HG03095 (cell line): ENCODE measurements around the gene LSM10.

Experiments
- ATAC-seq: cut with Tn5 transposase; IDR thresholded peaks from one replicate; pipeline ENCODE4 v1.9.1; 2021; ENCODE audit warnings: moderate library complexity; ENCODE audit not compliant: unreplicated experiment

Gene LSM10

DNA sequence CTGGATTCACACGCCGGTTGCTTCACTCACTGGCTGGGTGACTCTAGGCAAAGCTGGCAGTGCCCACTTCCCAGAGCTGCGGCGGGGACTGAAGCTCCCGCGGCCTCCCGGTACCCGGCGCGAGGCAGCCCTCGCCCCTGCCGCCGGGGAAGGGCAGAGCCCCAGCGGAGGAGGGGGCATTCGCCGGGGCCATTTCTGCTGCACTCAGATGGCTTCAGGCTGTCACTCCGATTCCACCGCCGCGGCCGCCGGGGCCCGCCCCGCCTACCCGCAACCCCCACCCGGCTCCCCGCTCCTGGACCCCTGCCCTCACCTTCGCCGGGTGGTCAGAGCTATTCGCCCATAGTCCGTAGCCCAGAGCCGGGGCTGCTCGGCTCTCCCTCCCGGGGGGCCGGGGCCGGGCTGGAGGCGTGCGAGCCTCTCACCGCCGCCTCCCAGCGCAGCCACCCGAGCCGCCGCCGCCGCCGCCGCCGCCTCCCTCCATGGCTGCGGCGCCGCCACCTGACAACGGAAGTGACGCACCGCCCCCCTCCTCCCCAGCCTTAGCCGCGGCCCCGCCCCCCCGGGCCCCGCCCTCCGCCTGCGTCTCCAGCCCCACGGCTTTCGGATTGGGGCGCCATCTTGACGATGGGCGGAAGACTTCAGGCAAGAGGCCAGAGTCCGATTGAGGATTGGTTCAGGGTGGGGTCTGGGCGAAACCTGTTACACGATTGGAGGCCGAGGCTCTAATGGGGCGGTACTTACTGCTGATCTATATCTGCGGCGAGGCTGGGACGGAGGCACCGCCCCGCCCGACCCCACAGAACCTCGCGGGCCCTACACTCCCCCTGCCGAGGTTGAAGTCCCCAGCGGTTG, 12.1 kb downstream of the LSM10 start, which contains the start of gene STK40:
Gene STK40, minus strand, starts transcription at position 515 of the 855 bp plus-strand sequence. CDS start 24,592 bp downstream, outside the sequence.
- ATAC-seq = peak; percentile 81

DNA sequence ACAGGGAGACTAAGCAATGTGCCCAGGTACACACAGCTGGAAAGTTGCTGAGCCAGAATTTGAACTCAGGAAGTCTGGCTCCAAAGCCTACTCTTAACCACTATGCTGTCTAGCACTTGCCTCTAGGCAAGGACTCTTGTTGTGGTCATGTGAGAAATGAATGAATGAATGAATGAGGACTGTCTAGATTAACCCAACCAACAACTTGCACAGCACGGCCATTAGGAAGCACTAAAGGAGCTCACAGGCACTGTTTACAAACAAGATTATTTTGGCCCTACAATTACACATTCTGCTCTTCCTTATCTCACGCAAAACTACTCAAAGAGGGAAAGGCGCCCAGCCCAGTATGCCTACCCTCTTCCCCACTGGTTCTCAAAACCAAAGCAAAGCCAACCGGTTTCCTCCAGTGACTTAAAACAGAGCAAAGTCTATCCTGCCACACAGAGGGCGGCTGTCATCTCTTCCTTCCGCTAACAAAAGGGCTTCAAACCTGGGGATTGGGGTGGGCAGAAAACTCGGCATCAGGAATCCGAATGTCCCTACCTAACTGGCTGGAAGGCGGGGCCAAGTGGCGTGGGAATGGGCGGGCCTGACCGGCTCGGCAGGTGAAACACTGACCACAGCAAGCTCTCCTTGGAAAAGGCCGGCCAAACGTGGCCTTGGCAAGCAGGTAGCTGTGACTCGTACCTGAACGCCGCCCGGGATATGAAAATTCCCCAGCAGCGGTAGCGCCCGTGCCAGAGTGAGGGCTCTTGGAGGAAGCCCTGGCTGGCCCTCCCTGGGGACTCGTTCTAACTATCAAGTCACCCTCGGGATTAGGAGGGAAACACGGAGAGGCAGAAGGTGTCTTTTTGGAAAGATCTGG, 12.9 kb downstream of the LSM10 start:
- no peak for ATAC-seq

DNA sequence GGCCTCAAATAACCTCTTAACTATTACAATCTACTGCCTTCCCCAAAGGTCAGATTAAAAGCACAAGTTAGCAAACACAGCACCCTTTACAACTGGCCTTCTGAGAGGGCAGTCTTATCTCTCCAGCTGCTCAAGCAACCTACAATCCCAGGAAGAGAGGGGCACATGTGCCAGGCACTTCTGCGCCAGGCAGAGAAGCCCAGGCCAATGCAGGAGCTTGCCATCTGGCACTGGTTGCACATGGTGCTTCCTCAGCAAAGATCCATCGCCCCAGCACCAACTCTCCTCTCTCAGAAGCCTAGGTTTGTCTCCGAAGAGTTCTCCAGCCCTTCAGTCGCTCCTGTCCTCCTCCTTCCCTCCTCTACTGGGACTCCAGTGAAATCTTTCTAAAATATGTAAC, 14.5 kb downstream of the LSM10 start:
- ATAC-seq = no peak

DNA sequence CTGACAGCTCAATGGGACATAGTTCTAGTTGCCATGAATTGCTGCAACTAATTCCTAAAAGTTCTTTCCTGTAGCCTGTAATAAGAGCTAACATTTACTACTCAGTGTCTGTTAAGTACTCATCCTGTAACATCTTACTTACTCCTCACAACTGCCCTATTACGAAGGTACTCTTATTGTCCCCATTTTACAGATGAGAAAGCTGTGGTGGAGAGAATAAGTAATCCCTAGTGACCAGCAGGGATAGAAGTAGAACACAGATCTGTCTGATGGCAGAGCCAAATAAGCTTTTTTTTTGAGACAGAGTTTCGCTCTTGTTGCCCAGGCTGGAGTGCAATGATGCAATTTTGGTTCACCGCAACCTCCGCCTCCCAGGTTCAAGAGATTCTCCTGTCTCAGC, 15.0 kb downstream of the LSM10 start:
- ATAC-seq = no peak

DNA sequence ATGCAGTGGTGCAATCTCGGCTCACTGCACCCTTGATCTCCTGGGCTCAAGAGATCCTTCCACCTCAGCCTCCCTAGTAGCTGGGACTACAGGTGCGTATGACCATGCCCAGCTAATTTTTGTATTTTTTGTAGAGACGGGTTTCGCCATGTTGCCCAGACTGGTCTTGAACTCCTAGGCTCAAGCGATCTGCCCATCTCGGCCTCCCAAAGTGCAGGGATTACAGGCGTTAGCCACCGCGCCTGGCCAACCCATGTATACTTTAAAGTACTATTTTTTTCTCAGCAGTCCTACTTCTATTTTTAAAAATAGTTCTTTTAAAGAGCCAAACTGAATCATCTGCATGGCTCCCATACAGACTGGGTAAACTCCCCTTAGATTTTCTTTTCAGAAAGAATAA, 15.5 kb downstream of the LSM10 start:
- no peak for ATAC-seq

DNA sequence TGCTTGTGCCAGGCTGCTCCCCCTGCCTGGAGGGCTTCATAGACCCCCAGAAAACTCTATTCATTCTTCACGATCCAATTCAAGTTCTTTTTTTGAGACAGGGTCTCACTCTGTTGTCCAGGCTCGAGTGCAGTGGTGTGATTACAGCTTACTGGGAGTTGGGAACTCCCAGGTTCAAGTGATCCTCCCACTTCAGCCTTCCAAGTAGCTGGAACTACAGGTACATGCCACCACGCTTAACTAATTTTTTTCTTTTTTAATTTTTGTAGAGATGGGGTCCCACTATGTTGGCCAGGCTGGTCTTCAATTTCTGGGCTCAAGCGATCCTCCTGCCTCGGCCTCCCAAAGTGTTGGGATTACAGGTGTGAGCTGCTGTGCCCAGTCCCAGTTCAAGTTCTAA, 16.3 kb downstream of the LSM10 start:
- no peak for ATAC-seq

DNA sequence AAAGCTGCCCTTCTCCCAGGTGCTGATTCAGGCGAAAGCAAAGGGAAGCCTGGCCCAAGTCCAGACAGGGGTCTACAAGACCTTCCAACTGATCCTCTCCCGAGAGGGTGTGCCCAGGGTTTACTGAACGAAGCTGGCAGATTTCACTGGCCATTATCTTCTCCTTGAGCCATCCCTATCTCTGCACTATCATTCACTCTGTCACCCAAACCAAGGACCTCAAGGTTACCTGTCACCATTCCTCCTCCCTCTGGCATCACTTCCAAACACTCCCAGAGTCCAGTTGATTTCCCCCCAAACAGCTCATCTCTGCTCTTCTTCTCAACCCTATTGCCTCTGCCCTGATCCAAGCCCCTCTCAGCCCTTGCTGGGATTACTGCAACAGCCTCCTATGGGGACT, 16.9 kb downstream of the LSM10 start:
- ATAC-seq = no peak

DNA sequence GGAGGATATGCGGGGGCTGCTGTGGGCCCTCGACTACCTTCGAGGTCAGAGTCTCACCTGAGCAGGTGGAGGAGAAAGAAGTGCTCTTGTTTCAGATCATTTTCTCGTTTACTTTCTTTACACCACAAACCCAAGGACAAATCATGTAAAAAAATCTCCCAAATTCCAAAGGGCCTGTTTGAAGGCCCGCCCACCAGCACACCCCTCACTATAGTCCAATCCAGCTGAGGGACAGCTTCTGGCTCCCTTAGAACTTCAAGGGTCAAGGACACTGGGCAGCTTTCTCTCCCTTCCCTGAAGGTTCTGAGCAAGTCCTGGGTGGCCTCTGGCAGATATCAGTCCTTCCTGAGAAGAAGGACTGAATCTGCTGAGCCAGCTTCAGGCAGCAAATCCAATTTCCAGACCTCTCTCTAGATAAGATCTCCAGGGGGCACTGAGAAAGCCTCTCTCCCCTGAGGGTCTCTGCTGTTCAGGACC, 17.5 kb downstream of the LSM10 start:
- ATAC-seq = no peak

DNA sequence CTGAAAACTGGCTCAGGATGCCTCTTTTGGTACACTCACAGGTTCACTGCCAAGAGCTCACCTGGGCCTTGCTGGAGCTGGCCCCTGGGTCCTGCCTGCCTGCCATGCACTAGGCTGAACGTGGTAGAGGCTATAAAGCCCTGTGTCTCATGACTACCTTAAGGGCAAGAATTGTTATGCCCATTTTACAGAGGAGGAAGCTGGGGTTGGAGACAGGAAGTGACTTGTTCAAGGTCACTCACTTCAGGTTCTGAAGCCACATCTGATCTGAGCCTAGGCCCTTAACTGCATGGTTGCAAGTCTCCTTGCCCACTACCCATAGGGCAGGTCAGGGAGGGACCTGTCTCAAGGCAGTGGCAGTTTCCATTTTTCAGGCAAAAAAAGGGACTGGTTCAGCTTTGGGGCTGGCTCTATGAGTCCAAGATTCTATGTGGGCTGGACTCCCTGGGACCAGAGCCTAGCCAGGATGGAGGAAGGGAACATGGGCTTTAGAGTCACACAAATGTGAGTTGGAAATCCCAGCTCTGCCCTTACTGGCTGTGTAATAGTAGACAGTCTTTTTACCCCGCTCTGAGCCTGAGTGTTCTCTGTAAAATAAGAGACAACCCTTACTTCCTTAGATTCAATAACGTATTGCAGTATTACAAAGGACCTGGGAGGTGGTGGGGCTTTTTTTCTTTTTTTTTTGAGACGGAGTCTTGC, 19.8 kb downstream of the LSM10 start:
- ATAC-seq = no peak

DNA sequence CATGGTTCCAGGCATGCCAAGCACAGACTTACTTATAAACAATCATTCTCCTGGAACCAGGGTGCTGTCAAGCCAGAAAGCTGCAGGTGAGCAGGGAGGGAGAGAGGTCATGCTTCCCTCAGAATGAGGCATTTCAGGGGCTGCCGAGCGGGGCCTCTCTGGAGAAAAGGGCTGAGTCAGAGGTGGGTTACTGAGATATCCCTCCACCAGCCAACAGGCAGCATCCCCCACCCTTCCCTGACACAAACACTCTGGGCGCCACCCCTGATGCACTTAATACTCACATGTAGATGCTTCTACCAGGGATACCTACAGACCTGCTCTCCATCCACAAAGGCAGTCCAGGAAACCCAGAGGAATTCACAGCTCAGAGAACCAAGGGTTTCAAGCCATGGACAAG, 25.1 kb downstream of the LSM10 start:
- no peak for ATAC-seq

DNA sequence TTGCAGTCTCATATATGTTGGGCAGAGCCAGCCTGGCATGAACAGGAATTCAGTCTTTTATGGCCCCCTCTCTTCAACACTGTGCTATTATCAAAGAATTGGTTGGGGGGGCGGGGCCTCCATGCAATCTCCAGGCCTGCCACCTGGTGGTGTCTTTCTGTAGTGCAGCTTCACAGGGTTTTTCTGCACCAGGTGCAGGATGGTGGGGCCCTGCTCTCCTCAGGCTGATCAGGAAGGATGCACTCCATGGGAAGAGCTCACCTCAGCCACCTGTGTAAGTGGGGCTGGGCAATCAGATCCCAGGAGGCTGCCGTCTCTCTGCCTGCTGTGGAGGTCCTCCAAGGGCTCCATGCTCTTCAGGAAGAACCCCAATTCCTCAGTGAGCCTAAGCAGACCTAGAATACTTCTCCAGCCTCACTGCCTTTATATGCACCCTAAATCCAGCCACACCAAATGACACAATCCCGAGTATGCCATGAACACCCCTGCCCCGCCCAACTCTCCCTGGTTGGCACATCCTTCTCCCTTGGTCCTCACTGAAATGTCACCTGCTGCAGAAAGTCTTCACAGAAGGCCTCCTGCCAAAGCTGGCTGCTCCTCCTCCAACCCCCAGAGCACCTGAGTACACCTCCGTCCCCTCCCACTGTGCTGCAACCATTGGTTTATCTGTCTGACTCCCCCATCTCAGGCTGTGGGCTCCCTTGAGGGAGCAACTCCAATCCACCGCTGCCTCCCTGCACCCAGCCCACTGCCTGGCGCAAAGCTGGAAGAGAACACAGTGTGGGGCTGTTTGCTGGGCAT, 28.4 kb downstream of the LSM10 start:
- no peak for ATAC-seq

DNA sequence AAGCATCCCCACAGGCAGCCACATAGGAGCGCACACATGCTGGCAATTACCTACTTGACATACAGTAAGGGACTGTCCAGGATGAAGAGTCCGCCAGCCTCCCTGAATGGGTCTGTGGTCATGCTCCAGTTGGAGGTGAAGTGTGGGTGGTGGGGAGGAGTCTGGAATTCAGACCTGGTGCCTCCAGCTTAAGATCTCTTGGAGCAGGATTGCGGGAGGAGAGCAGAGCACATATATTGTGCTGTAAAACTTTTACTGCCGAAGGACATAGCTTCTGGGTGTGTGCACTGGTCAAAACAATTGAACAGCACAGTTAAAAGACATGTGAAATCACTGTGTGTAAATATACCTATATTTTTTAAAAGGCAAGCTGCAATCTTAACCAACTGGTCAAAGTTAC, 29.9 kb downstream of the LSM10 start:
- no peak for ATAC-seq

DNA sequence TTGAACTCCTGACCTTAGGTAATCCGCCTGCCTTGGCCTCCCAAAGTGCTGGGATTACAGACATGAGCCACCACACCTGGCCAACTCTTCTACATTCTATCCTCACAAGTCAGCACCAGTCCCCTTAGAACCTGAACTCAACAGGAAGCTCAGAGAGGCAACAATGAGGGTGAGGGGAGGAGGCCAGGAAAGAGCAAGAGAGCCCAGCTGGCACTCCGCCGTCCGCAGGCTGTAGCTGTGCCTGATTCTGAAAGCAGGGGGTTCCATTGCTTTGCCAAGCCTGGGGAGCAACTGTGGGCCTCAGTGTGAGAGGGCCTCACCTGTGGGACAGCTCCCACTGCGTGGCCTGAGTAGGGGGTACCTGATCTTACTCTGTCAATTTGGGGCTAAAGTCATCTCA, 30.6 kb downstream of the LSM10 start:
- no peak for ATAC-seq

DNA sequence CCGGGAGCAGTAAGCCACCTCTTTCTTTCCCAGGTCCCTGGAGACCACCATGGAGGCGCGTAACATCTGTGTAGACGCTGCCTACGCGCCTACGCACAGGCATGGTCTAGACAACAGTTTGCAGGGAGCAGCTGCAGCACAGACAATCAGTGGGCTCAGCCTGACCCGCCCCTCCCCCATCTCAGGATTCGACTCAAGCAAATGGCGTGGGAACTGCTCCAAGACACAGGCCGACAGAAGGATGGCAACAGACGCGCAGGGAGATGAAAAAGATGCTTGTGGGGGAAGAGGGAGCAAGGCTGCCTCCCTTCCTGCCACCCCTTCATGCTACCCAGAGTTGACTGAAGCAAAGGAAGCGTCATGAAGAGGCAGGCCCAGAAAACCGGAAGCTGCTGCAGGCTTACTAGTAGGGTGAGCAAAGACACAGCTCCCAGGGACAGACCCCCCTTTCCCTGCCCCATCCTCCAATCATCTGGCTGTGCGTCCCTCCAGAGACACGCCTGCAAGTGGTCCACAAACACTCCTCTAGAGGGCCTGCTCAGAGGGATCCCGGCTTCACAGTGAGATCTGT, 31.5 kb downstream of the LSM10 start:
- no peak for ATAC-seq

DNA sequence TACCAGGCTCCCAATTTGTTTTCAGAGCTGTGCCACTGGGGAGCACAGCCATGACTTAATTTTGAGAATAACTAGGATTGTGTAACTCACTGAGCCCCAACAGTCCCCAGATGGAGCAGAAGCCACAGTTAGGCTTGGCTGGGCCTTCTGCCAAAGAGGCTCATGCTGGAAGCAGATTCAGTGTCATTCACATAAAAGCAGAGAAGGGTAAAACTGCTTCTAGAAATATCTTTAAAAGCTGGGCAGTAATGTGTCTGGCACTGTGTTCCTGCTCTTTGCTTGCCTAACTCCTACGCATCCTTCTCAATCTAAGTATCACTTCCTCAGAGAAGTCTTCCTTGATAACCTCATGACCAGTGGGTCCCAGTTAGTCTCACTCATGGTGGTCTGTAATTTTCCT, 32.3 kb downstream of the LSM10 start:
- no peak for ATAC-seq

DNA sequence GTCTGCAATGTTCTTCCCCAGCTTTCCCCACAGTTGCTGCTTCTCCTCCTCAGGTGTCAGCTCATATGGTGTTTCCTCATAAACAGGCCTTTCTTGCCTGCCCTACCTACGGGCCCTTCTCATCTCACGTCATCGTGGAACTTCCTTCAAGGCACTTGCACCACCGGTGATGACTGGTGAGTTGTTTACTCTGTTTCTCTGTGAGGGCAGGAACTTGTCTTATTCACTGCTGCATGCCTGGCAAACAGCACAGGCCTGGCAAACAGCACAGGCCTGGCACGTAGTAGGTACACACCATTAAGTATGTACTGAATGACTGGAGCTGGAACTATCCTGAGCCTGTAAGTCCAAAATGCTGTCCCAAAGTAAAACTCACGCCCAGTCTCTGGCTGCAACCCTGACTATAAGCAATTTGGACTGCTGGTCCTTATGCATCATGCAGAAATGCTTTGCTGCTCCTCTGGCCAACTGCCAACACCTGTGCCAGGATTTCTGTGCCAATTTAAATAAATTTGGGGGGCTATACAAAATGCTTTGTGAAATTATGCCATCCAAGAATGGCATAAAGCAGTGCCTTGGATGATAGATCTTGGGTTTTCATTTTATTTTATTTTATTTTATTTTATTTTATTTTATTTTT, 37.7 kb downstream of the LSM10 start:
- no peak for ATAC-seq

DNA sequence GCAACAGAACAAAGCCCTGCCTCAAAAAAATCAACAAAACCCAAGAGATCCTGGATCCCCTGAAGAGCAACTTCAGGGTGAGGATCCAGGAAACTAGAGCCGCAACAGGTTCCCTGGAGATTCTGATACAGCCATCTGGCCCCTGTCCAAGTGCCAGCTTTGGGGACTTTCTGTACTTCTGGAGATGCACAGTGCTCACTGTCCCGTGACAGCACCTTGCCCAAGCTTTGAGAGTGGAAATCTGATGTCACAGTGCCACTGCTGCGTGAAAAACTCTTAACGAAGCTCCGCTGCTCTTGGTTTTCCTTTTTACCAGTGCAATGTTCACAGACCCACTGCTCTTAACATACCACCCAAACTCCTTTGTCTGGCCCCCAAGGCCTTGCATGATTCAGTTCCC, 38.3 kb downstream of the LSM10 start:
- no peak for ATAC-seq

DNA sequence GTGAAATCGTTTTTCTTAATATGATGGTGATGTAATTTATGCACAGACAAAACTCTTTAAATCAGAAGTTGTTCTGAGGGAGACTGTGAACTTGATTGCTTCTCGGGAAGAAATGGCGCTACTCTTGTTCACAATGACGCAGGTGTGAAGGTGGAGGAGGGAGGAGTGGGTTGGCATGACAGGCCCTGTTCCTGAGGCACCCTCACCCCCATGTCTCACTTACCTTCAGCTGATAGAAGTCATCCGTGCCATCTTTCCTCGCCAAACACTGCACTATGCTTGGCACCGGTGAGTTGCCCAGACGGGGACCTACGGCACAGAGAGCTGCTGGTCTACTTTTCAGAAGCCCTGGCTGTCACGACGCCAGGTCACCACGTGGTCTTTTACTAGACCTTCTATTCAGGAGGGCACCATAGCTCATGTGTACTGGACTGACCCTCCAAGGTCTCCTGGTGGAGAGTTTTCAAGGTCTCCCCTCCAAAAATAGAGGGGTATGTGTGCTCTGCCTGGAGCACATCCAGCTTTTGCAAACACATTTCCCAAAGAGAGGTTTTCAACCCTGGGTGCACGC, 39.1 kb downstream of the LSM10 start:
- ATAC-seq = no peak

DNA sequence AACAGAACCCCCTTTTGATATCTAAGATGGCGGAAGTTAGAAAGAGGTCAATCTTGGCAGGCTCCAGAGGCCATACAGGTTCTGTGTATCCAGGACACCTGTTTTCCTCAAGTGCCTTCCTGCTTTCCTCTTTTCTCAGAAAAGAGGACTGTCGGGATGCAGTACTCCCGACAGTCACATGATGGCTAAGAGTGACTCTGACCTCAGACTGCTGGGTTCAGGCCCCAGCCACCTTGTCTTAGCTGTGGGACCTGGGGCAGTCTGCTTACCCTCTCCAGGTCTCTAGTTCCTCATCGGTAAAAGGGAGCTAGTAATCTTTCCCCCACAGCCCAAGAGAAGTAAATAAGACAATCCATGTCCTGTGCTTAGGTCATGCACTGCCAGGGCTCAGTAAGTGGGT, 41.9 kb downstream of the LSM10 start:
- ATAC-seq = no peak
